Hippocampal formation (tissue), 2 donors: ENCODE results near the gene OTUD3.
"Not testable (repeated sequence)": the region's sequence is repeated elsewhere in the genome, so short reads cannot be mapped to it uniquely, and the experiment has no call there.

Experiments used
- DNase-seq, 2 donors: peaks; one replicate each; lab custom pipeline; 2025; lab: John Stamatoyannopoulos, UW

Gene OTUD3, protein sequence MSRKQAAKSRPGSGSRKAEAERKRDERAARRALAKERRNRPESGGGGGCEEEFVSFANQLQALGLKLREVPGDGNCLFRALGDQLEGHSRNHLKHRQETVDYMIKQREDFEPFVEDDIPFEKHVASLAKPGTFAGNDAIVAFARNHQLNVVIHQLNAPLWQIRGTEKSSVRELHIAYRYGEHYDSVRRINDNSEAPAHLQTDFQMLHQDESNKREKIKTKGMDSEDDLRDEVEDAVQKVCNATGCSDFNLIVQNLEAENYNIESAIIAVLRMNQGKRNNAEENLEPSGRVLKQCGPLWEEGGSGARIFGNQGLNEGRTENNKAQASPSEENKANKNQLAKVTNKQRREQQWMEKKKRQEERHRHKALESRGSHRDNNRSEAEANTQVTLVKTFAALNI

DNA sequence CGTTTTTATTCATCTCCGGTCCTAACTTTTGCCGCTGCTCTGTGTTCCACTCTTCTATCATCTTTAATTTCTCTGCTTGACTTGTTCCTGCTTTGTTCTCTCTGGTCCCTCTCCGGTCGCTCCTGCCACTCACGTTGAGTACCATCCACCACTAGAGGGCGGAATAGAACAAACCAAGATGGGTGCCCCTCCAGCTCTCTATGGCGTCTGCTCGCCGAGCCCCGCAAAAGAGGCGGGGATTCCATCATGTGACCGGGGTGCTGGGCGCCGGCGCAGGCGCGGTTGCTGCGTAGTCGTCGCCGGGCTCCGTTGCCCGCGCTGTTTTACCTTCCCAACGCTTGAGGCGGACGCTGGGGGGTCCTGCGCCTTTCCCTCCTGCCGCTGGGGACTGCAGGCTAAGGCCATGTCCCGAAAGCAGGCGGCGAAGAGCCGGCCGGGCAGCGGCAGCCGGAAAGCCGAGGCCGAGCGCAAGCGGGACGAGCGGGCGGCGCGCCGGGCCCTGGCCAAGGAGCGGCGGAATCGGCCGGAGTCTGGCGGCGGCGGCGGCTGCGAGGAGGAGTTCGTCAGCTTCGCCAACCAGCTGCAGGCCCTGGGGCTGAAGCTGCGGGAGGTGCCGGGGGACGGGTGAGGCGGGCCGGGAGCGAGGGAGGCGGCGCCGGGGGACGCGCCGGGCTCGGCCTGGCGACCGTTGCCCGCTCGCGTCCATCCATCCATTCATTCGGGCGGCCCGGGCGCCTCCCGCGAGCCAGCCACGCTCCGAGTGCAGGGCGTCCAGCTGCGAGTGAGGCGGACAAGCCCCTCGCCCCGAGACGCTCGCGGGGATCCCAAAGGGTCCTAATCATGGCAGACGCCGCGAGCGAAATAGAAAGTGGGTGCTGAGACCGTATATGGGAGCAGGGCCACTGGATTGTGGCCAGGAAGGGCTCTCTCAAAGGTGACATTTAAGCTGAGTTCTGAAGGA lies at the start of gene OTUD3:
Gene OTUD3, plus strand, starts transcription at position 285 of the 961 bp plus-strand sequence. Its CDS starts 119 bp downstream, at position 404.
- DNase-seq, result peak; percentile 92 to 98

DNA sequence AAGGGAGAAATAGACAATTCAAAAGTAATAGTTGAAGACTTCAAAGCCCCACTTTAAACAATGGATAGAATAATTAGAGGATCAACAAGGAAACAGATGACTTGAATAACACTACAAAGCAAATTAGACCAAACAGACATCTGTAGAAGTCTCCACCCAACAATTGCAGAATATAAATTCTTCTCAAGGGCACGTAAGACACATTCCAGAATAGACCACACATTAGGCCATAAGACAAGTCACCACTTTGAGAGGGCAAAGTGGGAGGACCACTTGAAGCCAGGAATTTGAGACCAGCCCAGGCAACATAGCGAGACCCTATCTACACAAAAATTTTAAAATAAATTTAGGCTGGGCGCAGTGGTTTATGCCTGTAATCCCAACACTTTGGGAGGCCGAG lies 46.6 kb upstream of the OTUD3 start:
- DNase-seq, result no peak

DNA sequence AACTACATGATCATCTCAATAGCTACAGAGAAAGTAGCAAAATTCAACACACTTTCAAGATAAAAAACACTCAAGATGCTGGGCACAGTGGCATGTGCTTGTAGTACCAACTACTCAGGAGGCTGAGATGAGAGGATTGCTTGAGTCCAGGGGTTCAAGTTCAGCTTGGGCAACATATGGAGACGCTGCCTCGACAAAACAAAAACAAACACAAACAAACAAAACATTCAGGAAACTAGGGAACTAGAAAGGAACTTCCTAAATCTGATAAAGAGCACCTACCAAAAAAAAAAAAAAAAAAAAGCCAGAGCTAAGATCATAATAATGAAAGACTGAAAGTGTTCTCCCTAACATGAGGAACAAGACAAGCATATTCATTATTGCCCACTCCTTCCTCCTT lies 44.3 kb upstream of the OTUD3 start:
- no peak for DNase-seq

DNA sequence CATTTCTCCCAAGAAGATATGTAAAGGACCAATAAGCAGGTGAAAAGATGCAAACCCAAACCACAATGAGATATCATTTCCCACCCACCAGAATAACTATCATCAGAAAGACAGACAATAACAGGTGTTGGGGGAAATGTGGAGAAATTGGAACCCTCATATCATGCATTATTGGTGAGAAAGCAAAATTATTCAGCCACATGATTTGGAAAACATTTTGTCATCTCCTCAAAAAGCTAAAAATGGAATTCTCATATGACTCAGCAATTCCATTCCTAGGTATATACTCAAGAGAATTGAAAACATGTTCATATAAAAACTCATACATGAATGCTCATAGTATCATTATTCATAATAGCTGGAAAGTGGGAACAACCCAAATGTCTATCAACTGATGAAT lies 42.0 kb upstream of the OTUD3 start:
- DNase-seq, result no peak

DNA sequence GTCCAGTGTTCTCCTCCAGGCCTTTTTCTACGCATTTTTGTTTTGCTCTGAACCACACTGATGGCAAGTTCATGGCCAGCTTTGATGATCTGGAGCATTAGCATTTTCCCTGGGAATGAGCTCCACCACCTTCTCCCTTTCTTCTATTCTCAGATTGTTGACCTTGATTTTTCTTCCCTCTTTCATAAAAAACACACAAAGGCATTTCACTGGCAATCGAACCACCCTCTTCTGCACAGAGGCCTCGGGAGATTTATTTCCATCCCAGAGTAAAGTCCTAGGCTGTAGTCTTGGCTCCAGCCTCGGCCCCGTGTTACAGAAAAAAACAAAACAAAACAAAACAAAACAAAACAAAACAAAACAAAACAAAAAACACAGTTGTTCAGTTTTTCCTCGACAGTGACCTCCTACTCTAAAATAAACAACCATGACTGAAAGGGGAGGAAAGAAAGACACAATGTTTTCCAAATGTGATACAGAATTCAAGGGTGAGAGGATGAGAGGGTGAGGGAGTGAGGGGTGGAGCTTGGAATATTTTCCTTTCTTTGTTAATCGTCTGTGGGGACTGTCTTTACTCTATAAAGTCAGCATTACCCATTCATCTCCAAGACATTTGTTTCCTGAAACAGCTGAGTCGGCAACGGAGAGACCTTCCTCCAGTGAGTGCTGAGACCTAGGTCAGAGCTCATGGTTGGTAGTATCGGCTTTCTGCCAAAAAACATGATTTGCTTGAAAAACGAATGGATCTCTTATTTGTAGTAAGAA lies 37.3 kb upstream of the OTUD3 start:
- no peak for DNase-seq

DNA sequence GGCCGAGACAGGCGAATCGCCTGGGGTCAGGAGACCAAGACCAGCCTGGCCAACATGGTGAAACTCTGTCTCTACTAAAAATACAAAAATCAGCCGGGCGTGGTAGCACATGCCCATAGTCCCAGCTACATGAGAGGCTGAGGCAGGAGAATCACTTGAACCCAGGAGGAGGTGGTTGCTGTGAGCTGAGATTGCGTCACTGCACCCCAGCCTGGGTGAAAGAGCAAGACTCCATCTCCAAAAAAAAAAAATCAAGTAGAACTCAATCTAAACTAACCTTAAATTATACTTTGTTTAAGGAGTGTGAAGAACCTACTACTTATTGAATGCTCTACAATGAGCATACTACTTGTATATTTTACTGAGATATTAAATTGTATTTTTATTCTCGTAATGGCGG lies 36.6 kb upstream of the OTUD3 start:
- DNase-seq, result no peak

DNA sequence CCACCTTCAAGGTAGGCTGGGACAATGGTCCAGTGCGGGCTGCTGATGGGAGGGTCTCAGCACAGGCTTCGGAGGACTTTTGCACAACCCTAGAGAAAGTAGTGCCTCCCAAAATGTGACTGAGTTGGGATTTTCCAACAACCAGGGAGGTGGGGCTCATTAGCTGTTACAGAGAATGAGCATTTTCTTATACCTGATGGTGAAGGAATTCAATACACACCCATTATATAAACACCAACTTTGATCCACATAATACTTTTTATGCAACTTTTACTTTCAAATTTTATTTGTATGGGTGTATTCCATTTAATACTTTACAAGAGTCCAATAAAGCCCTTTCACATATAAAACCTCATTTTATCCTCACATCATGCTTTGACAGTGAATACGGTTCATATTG lies 35.9 kb upstream of the OTUD3 start:
- no peak for DNase-seq

DNA sequence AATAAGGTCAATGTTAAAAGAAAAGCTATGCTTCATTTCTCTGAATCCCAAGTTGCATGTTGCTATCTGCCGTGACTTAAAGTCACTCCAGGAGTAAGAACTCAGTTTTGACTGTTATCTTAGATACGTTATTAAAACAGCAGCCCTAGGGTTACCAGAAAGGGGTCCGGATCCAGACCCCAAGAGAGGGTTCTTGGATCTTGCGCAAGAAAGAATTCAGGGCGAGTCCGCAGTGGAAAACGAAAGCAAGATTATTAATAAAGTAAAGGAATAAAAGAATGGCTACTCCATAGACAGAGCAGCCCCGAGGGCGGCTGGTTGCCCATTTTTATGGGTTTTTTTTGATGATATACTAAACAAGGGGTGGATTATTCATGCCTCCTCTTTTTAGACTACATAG lies 34.9 kb upstream of the OTUD3 start:
- DNase-seq, result not testable (repeated sequence)

DNA sequence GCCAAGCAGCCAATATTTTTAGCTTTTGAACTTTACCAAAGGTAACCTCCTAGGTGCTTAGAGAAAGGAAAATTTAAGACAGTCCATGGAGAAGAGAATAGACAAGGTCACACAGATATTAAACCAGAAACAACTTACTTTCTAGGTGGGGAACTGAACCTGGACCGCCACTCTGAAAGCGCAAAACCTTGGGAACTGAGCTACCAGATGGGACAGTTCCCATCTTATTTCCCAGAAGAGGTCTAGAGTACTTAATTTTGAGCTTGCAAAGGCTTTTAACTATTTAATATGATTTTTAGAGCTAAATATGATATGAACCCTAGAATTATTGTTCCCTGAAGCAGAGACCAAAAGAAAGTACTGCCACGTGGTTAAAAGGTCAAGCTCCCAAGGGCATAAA lies 32.9 kb upstream of the OTUD3 start:
- not testable (repeated sequence) for DNase-seq

DNA sequence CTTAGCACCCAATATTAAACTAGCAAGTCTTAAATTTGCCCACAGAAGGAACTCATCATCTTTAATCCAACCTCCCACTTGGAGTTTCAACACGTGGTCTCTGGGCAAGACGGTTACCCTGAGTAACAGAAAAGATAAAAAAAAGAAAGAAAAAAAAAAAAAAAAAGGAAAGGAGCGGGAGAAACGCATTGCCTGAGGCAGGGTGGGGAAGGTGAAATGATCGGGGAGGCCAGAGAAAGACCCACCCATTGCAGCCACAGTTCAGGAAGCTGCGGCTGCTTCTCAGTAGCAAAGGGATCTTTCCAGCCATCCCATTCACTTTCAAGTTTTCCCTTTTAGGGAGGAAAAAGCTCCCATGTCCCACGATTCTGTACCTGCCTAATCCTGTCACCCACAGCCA lies 32.0 kb upstream of the OTUD3 start:
- DNase-seq, result no peak

DNA sequence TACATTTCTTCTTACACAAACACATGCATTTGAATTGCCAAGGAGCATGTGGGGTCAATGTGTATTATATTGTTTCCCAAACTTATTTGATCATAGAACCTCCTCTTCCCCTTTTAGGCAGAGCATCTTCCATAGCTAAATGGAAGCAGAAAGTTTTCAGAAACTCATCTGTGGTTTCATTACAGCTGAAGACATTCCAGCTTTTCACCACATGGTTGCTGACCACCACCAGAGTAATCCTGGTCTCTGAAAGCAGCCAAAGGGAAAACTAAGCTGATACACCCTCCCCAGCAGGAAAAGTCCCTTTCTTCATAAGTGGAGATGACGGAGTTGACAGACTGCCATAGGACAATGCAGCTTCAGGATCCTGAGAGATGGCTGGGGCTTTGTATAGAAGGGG lies 30.2 kb upstream of the OTUD3 start:
- DNase-seq, result no peak

DNA sequence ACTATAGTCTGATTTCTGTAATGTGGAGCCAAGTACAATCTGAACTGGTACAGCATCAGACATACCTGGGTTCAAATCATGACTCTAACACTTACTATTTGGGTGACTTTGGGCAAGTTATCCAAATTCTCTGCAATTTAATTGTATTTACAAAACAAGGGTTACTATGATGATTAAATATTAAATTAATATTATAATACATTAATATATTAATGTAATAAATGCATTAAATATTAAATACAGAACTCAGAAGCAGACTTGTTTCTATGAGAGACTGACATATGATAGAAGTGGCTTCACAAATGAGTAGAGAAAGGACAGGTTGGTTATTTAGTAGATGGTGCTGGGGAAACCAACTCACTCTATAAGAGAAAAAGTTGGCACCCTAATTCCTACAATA lies 27.3 kb upstream of the OTUD3 start:
- DNase-seq, result no peak

DNA sequence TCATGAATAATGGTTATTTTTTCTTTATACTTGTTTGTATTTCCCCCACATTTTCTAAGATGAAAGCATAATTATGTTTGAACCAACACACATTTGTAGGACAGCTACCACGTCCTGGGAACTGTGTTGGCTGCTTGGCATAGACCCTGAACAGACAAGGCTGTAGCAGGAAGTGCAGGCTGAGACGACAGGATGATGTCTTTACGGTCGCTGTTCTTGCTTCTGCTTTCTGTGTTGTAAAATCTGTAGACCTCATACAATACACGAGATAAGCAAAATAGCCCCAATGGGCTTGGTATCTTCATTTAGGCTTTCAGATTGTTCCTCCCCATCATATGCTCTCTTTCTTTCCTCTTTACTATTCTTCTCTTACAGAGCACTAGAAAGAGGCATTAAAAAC lies 23.3 kb upstream of the OTUD3 start:
- no peak for DNase-seq

DNA sequence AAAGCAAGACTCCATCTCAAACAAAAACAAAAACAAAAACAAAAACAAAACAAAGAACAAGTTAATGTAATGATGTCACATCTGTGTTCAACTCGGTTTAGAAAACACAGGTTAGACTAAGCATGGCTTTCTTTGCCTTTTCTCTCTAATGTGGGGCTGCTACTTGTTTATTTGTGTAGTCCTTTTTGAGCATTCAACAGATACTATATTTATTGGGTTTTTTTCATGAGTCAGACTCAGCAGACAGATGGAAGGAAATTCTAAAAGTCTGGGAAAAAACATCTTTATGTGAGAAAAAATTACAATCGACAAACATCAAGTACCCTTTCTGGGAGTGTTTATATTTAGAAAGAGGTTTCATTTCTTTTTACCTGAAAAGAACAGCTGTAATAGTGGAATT lies 22.3 kb upstream of the OTUD3 start:
- DNase-seq, result no peak

DNA sequence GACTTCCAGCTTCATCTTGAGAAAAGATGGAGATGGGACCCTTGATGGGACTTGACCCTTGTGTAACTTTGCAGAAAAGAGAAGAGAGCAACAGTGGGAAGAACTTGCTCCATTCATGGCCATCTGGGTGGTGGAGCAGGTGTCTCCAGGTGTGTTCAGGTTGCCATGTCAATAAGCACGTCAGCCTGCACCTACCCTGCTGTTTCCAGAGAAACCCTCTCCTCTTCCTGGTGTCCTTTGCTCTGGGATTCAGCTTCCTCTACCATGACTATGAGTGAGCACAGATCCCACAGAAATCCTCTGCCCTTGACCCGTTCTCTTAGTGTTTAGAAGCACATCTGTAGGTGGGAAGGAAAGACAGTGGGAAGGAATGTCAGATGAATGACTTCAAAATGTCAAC lies 21.8 kb upstream of the OTUD3 start:
- no peak for DNase-seq

DNA sequence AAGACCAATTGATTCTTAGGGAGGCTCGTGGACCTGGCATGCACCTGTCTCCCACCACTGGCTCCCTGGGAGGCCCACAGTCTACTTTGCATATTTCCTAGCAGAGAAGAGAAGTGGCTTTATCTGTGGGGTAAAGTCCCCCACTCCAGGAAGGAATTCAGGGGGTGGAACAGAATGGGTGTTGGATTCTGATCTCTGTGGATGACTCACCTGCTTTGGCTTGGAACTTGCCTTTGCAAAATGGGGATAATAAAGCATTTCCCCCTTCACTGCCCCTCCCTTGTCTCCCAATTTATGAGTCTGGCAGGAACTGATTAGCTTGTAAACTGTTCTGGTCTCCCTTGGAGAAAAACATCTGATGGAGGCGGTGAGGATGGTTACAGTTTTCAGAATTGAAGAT lies 21.2 kb upstream of the OTUD3 start:
- DNase-seq, result no peak

DNA sequence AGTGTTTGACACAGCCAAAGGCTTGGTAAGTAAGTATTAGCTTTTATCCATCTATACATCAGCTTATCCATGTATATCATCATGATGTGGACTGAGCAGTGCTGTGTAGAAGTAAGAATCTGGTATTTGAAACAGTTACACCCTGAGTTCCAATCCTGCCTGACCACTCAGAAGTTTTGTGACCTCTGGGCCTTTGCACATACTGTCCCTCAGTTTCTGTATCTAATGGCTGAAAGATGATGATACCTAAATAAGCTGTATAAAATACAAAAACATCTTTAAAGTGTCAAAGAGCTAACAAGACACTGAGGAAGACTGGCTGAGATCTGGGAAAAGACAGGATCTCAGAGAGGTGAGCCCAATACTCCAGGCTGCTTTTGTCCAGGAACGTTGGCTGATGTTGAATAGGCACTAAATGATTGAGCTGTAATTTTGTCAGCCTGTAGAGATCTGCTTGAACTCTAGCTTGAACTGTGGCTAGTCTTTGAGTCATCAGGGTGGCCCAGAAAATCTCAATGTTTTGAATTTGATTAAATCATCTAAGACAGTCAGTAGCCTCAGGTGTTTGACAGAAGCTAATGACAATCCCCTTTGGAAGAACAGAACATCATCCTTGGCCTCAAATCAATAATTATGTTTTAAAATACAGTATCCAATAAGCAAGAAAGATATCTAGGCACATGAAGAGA lies 20.2 kb upstream of the OTUD3 start:
- DNase-seq, result no peak

DNA sequence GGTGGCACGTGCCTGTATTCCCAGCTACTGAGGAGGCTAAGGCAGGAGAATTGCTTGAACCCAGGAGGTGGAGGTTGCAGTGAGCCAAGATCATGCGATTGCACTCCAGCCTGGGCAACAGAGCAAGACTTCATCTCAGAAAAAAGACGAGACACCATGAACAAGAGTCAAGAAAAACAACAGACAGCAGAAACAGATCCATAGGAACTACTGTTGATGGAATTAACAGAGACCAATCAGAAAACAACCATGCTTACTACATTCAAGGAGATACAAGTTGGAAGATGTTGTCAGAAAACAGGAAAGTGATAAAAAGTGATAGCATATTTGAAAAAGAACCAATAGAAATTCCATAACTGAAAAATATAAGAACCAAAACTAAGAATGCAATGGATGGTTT lies 19.3 kb upstream of the OTUD3 start:
- DNase-seq, result no peak

DNA sequence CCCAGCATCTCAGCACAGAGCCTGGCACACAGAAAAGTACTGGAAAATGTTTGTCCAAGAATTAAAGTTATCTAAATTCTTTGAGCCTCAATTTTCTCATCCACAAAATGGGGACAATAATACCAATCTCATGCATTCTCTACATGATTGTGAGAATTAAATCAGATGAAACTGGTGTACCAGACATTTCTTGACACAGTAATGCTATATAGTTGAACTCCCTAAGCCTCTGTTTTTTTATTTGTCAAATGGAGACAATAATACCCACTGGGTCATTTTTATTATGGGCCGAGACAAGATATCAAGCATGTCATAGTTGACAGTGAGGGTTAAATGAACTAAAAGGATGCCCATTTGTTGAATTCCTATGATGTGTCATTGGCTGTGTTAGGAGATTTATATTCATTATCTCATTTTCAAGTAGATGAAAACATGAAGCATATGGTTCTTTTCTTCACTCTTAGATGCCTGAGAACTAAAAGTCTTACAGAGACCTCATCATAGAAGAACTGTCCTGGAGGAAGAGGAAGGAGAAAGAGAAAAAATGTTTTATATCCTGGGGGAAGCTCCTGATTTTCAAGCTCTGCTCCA lies 17.5 kb upstream of the OTUD3 start:
- no peak for DNase-seq

DNA sequence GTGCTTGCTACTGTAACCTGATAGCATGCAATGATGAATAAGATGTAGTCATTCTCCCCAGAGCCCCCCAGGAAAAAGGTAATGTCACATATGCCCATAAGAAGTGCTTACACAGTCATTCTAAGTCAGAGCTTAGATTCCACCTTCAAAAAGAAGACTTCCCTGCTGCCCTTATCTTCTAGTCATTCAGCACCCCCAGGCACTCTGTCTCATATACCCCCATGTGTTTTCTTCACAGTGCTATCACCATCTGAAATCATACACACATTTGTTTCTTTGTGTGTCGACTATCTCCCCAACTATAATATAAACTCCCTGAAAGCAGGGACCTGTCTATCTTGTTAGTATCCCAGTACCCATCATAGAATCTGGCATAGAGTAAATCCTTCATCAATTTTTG lies 16.2 kb upstream of the OTUD3 start:
- no peak for DNase-seq

DNA sequence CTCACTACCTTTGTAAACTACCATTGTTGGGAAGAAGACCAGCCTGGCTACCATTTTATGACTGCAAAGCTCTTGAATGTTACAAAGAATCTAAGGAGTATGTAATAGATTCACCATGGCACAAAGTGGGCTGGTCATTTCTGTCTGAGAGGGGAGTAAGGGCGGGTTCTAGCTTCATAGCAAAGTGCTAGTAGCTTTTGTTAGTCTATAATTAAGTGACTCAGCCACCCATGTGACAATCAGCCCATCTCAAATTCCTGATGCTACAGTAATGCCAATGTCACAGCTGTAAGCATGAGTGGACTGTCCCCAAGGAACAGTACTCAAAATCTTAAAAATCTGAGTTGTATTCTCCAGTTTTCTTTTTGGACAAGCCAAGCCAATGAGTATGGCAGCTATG lies 15.4 kb upstream of the OTUD3 start:
- no peak for DNase-seq
